Tongue (tissue), 2 donors: ENCODE results near the gene TBCE. TPM values are rescaled to one million over a fixed set of nuclear protein-coding genes. Genes with fewer than 3 reads are reported as not detected.
"Not testable (repeated sequence)": the region's sequence is repeated elsewhere in the genome, so short reads cannot be mapped to it uniquely, and the experiment has no call there.

Experiments
- DNase-seq: peaks from one replicate; pipeline ENCODE4 v3.0.0-alpha.2; 2015
- total RNA-seq: library from RNA; depleted of rRNA; stranded (reverse); fragments of >200 nt; gene quantifications from one replicate; pipeline ENCODE4 v1.2.3, GENCODE V29; 2014

The TBCE gene
- total RNA-seq, 1 donor from 2014 or later = 21.7 TPM

- DNase-seq = no peak
Measured at GRCh38 chr1:235455097-235455496, 87.9 kb downstream of the TBCE start.

GRCh38 chr1:235455823-235456222, 88.6 kb downstream of the TBCE start:
- no peak for DNase-seq

DNA sequence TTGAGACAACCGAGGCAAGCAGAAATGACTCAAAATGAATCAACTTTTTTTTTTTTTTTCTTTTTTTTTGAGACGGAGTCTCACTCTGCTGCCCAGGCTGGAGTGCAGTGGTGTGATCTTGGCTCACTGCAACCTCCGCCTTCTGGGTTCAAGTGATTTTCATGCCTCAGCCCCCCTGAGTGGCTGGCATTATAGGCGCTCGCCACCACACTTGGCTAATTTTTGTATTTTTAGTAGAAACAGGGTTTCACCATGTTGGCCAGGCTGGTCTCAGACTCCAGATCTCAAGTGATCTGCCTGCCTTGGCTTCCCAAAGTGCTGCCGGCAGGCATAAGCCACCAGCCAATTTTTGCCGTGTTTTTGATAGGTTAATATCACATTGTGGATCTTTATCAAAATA, 90.6 kb downstream of the TBCE start:
- not testable (repeated sequence) for DNase-seq

DNA sequence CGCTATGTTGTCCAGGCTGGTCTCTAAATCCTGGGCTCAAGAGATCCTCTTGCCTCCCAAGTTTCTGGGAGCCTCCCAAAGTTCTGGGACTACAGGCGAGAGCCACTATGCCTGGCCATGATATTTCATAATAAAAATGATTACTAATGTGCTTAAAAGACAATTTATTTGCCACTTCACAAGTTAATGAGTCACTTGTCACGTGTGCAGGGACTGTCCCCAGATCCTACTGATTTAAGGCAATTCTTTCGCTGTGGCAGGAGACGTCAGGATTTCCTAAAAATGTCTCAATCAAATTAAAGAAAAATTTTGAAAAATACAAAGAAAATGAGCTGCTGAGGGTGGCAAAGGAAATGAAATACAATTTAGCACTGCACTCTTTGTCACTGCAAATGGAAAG, 93.5 kb downstream of the TBCE start:
- DNase-seq = no peak

GRCh38 chr1:235461954-235462353, 94.7 kb downstream of the TBCE start:
- DNase-seq = no peak

DNA sequence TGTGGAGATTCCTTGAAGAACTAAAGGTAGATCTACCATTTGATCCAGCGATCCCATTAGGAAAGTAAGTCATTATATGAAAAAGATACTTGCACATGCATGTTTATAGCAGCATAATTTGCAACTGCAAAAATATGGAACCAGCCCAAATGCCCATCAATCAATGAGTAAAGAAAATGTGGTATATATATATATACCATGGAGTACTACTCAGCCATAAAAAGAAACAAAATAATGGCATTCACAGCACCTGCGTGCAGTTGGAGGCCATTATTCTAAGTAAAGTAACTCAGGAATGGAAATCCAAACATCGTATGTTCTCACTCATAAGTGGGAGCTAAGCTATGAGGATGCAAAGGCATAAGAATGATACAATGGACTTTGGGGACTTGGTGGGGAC, 95.6 kb downstream of the TBCE start:
- not testable (repeated sequence) for DNase-seq

GRCh38 chr1:235465066-235465465, 97.8 kb downstream of the TBCE start:
- DNase-seq = no peak

- DNase-seq = no peak
Measured at GRCh38 chr1:235468004-235468403, 100.8 kb downstream of the TBCE start.

- DNase-seq = no peak
Measured at GRCh38 chr1:235468970-235469369, 101.7 kb downstream of the TBCE start.

DNA sequence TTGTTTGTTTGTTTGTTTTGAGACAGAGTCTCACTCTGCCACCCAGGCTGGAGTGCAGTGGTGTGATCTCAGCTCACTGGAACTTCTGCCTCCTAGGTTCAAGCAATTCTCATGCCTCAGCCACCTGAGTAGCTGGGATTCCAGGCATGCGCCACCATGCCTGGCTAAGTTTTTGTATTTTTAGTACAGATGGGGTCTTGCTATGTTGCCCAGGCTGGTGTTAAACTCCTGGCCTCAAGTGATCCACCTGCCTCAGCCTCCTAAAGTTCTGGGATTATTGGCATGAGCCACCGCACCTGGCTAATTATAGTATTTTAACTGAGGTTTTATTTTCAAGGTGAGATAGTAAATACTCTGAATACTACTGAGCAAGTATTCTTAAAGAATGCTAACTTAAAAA, 102.7 kb downstream of the TBCE start:
- not testable (repeated sequence) for DNase-seq

DNA sequence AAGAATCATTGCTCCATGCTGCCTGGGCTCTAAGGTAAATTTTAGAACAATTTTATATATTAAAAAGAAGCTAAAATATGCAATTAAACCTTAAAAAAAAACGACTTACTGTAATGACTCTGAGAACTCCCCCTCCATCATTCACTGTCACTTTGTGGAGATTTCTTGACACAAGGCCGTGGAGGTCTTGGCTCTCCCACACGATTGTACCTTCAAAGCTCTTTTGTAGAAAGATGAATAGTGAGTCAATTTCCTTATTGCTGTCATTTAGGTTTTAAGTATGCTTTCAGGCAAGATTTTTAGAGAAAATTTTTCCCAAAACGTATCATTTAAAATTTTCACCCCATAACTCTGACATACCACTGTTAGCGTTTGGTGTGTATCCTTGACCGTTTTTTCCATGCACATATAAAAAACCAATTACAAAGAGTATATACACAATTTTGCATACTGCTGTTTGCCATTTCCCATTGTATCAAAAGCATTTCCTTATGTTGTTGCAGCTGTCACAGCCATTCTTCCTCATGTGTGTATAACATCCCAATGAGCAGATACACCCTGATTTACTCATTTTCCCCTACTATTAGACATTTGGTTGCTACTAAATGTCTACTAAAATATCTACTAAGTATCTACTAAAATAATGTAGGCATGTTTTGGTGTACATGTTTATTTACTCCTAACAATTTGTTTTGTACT, 103.7 kb downstream of the TBCE start:
- DNase-seq = no peak

- no peak for DNase-seq
Measured at GRCh38 chr1:235473806-235474205, 106.6 kb downstream of the TBCE start.

DNA sequence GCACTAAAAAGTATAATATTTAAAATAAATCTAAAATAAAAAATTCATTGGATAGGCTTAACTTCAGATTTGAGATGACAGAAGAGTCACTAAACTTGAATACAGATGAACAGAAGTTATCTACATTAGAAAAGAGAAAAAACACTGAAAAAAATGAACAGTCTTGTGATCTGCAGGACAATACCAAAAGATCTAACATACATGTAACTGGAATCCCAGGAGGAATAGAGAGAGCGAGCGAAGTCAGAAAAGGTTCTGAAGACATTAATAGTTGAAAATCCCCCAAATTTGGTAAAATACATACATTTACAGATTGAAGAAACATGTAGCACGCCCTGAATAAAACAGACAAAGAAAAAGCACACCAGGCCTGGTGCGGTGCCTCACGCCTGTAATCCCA, 115.9 kb downstream of the TBCE start:
- no peak for DNase-seq

DNA sequence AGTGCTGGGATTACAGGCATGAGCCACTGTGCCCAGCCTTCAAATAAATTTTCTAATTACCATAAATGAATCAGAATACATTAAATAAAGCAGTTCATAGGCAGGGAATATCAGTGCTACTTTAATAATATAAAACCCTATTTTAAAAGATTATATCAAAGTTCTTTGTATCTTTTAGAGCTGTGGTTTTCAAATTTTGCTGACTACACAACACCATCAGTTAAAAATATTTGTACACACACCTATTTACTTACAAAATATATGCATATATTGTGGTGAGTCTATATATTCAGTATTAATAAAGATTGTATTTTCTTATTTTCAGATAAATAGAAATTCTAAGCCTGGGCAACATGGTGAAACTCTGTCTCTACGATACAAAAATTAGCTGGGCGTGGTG, 118.3 kb downstream of the TBCE start:
- DNase-seq = no peak

DNA sequence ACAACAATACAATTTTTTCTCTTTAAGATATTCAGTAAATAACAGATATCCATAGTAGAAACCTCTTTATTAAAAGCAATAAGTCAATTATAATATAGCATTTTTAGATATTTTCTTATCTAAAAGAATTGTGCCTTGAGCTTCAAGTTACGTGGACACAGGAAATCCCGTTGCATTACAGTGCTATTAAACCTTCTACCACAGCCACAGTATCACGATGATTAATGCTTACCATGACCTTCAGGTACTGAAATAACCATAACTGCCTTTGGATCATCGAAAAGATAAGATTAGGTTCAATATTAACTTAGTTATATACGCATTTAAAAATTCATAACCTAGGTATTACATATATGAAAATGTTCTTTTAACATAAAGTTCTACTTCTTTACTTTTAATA, 119.1 kb downstream of the TBCE start:
- DNase-seq = no peak

- DNase-seq = no peak
Measured at GRCh38 chr1:235491644-235492043, 124.4 kb downstream of the TBCE start.

DNA sequence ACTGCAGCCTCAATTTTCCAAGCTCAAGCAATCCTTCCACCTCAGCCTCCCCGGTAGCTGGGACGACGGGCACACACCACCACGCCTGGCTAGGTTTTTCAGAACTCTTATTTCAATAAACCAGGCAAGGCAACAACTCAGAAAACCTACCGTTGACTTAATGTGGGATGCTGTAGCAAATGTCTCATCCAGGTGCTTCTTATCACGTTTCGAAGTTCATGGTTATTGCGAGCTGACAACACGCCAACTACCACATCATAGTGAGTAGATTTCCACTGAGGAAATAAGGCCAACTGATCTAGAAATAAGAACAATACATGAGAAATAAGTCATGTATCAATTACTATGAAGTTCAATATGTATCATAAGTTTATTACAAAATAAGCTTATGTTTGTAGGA, 127.3 kb downstream of the TBCE start:
- no peak for DNase-seq

GRCh38 chr1:235495030-235495429, 127.8 kb downstream of the TBCE start:
- no peak for DNase-seq

DNA sequence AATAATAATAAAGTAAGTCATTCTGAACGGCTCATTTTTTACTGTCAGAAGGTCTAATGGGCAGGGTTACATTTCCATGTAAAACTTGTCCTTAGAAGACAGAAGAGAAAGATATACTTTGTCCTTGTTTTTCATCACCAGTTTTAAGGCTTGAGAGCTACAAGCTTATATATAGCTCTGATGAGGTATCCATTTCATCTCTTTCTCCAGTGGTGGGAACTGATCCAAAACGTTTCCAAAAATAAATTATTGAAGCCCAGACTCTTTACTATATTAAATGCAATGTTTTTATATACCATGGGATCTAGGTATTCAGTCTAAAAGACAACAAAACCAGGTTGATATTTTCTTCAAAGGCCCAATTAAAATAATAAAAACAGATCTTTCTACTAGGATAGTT, 128.3 kb downstream of the TBCE start:
- peak; percentile 64 for DNase-seq

GRCh38 chr1:235500971-235501540, 133.8 kb downstream of the TBCE start:
- no peak for DNase-seq
